Measurements from ENCODE around the gene B3GALT6.
A peak's percentile ranks its signal among the peaks of the same experiment; 100 is the strongest.

Gene B3GALT6

GRCh38 chr1:1212780-1213344 is 19.2 kb upstream of the B3GALT6 start:
- TF ChIP-seq FOXP2 (optimal IDR thresholded peaks at IDR 0.05; ENCODE audit: control extremely low read depth, extremely low read length, insufficient read depth), result no peak
- no peak for DNase-seq (ENCODE audit: low read depth, low spot score)
- Histone ChIP-seq H3K27ac (no peak overlapping the region), H3K36me3 (ENCODE audit: insufficient read depth, low read length) (peaks cover 6% of the 10 kb centered on the region; the same call in 1 of the 2 replicates), H3K4me3 (no peak overlapping the region), H3K9ac (ENCODE audit: insufficient read length) (no peak overlapping the region), H3K9me3 (ENCODE audit: low read depth, low read length) (no peaks in the 10 kb centered on the region)

DNA sequence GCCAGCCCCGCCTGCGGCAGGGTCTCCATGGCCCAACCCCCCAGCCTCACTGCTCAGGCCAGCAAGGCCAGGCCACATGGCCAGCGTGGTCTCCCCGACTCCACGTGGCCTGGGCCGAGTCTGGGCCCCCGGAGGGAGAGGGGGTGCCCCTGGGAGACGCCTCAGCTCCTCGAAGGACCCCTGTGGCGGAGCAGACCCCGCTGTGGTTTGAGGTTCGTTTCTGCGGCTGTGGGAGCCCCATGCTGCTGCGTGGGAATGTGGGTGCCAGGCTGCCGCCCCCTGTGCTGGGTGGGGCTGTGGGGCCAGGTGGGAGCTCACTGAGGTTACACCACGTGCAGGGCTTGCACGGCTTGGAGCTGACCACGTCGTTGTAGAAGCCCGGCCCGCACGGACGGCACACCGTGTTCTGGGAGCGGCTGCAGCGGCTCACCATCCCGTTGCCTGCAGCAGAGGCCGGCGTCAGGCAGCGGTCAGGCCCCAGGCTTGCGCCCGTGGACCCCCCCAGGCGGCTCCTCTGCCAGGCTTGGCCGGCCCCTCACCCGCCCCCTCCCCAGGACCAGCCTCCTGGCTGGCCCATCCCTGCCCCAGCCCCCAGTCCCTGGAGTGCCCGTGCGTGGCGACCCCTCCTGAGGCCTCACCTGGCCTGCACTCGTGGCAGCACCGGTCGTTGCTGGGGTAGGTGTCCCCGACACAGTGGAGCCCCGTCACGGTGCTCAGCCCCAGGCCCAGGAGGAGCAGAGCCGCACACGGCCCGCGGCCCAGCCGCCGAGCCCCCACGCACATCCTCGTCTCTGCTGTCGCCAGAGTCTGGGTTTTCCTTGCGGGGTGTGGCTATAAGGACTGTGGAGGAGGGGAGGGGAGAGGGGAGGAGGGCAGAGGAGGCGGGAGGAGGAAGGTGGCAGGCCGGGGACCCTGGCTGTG is 18.4 kb upstream of the B3GALT6 start, which contains the start of gene TNFRSF4:
Gene TNFRSF4, minus strand, starts transcription at position 809 of the 921 bp plus-strand sequence. Its CDS starts 26 bp downstream, at position 783.
- Histone ChIP-seq H3K27ac (no peak within 1 kb of the TSS), H3K4me3 (no peak within 1 kb of the TSS), H3K9ac (ENCODE audit: insufficient read length) (no peak within 1 kb of the TSS)

GRCh38 chr1:1215080-1215676 is 16.9 kb upstream of the B3GALT6 start:
- H3K9ac ChIP-seq (ENCODE audit: insufficient read length), result no peak overlapping the region
- H3K36me3 ChIP-seq (ENCODE audit: insufficient read depth, low read length), result peaks cover 6% of the 10 kb centered on the region; the same call in 1 of the 2 replicates
- H3K9me3 ChIP-seq (ENCODE audit: low read depth, low read length), result no peaks in the 10 kb centered on the region
- no peak overlapping the region for H3K4me3 ChIP-seq
- H3K27ac ChIP-seq, result no peak overlapping the region
- DNase-seq (ENCODE audit: low read depth, low spot score), result no peak
- no peak for TF ChIP-seq POLR2AphosphoS5 (IDR thresholded peaks at IDR 0.05; ENCODE audit: borderline replicate concordance, low read depth, low read length)
- TF ChIP-seq FOXP2 (optimal IDR thresholded peaks at IDR 0.05; ENCODE audit: control extremely low read depth, extremely low read length, insufficient read depth), result no peak
- no peak for TF ChIP-seq EZH2 (IDR thresholded peaks at IDR 0.05)

More for the DNA sequence above, 18.4 kb upstream of the B3GALT6 start, which contains the start of gene TNFRSF4:
- H3K36me3 ChIP-seq (ENCODE audit: insufficient read depth, low read length), result peaks cover 6% of the 10 kb centered on the region; the same call in 1 of the 2 replicates
- DNase-seq (ENCODE audit: low read depth, low spot score), result no peak
- TF ChIP-seq EZH2 (IDR thresholded peaks at IDR 0.05), result no peak
- TF ChIP-seq POLR2AphosphoS5 (IDR thresholded peaks at IDR 0.05; ENCODE audit: borderline replicate concordance, low read depth, low read length), result no peak
- no peak for TF ChIP-seq FOXP2 (optimal IDR thresholded peaks at IDR 0.05; ENCODE audit: control extremely low read depth, extremely low read length, insufficient read depth)
- no peaks in the 10 kb centered on the region for H3K9me3 ChIP-seq (ENCODE audit: low read depth, low read length)

DNA sequence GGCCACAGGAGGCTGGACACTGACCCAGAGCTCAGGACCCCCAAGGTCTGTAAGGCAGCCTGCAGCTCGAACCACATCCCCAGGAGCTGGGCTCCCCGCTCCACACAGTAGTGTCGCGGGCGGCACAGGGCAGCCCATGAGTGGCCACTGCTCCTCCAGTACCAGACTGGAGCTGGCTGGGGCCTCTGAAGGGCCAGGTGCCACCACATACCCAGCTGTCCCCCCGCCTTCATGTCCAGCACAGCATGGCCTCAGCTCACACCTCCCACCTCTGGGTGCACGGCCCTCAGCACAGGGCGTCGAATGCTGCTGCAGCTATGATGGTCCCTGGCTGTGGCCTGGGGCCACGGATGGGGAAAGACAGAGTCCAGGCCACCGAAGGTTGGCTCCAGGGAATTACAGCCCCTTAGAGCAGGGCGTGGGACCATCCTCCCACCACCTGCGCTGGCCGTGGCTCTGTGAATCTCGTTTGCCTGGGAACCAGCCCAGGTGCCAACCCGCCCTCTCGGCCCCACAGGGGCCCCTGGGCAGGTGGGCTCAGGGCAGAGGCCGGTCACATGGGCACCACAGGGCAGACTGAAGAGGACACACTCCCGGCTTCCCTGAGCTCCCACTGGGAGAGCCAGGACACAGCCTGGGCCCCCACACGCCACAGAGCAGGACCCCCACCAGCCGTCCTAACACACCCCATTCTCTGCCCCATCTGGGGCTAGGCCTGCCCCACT is 16.0 kb upstream of the B3GALT6 start:
- TF ChIP-seq FOXP2 (optimal IDR thresholded peaks at IDR 0.05; ENCODE audit: control extremely low read depth, extremely low read length, insufficient read depth) (no peak), EZH2 (IDR thresholded peaks at IDR 0.05) (no peak), POLR2AphosphoS5 (IDR thresholded peaks at IDR 0.05; ENCODE audit: borderline replicate concordance, low read depth, low read length) (no peak)
- H3K36me3 ChIP-seq (ENCODE audit: insufficient read depth, low read length), result peaks cover 6% of the 10 kb centered on the region; the same call in 1 of the 2 replicates
- no peak overlapping the region for H3K27ac ChIP-seq
- no peak overlapping the region for H3K4me3 ChIP-seq
- H3K9ac ChIP-seq (ENCODE audit: insufficient read length), result no peak overlapping the region
- no peaks in the 10 kb centered on the region for H3K9me3 ChIP-seq (ENCODE audit: low read depth, low read length)
- DNase-seq (ENCODE audit: low read depth, low spot score), result no peak

DNA sequence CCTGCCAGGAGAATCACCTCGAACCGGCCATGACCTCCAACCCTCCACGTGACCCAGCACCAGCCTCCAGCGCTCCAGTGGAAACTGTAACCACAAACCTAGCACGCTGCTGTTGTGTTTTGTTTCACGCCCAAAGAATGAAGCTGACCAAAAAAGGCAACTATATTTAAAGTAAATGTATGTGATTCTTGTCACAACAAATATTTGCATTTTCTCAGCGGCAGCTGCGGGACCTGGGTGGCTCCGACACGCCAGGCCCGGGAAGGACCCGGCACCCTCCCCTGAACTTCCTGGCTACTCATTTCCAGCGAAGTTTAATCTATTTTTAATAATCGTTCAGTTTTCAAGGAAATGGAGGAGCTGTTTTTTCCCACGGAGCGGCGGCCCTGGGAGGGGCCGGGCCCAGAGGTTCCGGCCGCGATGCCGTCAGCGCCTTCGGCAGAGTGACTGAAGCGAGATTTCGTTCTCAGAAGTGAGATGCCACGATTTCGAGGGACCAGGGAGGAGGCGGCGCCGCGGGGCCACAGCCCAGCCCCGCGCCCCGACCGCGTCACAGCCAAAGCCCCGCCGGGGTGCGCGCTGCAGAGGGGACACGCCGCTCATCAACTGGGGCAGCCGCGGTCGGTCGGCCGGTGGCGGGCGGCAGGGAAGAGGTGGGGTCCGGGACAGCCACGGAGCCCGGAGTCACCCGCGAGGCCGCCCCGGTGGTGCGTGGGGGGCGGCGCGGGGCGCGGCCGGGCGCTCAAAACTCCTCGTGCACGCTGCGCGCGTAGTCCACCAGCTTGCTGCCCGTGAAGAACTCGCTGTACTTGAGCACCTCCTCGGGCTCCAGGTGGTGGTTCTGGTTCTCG is 15.0 kb upstream of the B3GALT6 start:
- TF ChIP-seq POLR2AphosphoS5 (IDR thresholded peaks at IDR 0.05; ENCODE audit: borderline replicate concordance, low read depth, low read length), result no peak
- no peak for TF ChIP-seq EZH2 (IDR thresholded peaks at IDR 0.05)
- TF ChIP-seq FOXP2 (optimal IDR thresholded peaks at IDR 0.05; ENCODE audit: control extremely low read depth, extremely low read length, insufficient read depth), result no peak
- 0 out of 2 replicates have a peak overlapping the region, but pooled peaks have one; percentile 31 for H3K27ac ChIP-seq
- no peak for DNase-seq (ENCODE audit: low read depth, low spot score)
- H3K9me3 ChIP-seq (ENCODE audit: low read depth, low read length), result no peaks in the 10 kb centered on the region
- peaks cover 6% of the 10 kb centered on the region; the same call in 1 of the 2 replicates for H3K36me3 ChIP-seq (ENCODE audit: insufficient read depth, low read length)
- no peak overlapping the region for H3K4me3 ChIP-seq
- no peak overlapping the region for H3K9ac ChIP-seq (ENCODE audit: insufficient read length)

- TF ChIP-seq EZH2 (IDR thresholded peaks at IDR 0.05), result no peak
- no peak for TF ChIP-seq POLR2AphosphoS5 (IDR thresholded peaks at IDR 0.05; ENCODE audit: borderline replicate concordance, low read depth, low read length)
- no peak for TF ChIP-seq FOXP2 (optimal IDR thresholded peaks at IDR 0.05; ENCODE audit: control extremely low read depth, extremely low read length, insufficient read depth)
- no peak for DNase-seq (ENCODE audit: low read depth, low spot score)
- Histone ChIP-seq H3K4me3 (no peak overlapping the region), H3K9ac (ENCODE audit: insufficient read length) (no peak overlapping the region), H3K27ac (no peak overlapping the region), H3K36me3 (ENCODE audit: insufficient read depth, low read length) (peaks cover 11% of the 10 kb centered on the region; the same call in 1 of the 2 replicates), H3K9me3 (ENCODE audit: low read depth, low read length) (no peaks in the 10 kb centered on the region)
Observed at GRCh38 chr1:1217621-1218523, 14.2 kb upstream of the B3GALT6 start.

Data from SK-N-MC (cell line).